Fibroblast of the aortic adventitia (primary cell): ENCODE results near the gene CEP152. TPM values are rescaled to one million over a fixed set of nuclear protein-coding genes. Genes with fewer than 3 reads are reported as not detected.

ENCODE experiments used
- DNase-seq: peaks from one replicate; pipeline ENCODE4 v3.0.0-alpha.2; 2010; ENCODE audit warnings: low read depth
- H3K4me3 ChIP-seq: 2 replicates; pipeline ENCODE4 v1.5.1; 2011; ENCODE audit warnings: low read depth, mild to moderate bottlenecking, control low read depth, low read length, moderate library complexity
- total RNA-seq: library from RNA; depleted of rRNA; stranded (reverse); fragments of >200 nt; gene quantifications from 2 replicates; pipeline ENCODE4 v1.2.3, GENCODE V29; 2012; ENCODE audit warnings: low replicate concordance
- TF ChIP-seq, protein P1 (sequence below): IDR thresholded peaks from 2 replicates; pipeline ENCODE4 v1.5.1; 2011; ENCODE audit warnings: mild to moderate bottlenecking, low read length, control low read depth, inconsistent platforms; ENCODE audit not compliant: insufficient read depth

CEP152 gene
- total RNA-seq, 1 donor: 14.4 TPM

DNA sequence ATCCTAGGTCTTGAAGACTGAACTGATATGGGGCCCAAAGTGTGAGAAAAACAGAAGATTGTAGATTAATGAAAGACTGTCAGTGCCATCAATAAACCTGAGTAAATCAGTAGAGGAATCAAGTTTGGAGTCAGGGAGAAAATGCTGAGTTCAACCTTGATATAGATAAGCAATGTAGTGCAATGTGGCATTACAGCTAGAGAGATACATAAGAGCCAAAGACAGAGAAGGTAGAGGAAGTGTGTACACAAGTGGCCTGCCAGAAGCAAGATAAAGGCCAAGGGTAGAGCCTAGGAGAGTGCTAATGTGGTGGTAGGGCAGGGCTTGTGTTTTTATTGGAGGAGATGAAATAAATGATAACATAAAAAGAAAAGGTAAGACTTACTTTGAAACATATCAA is 41.1 kb upstream of the CEP152 start:
- no peak for DNase-seq
- no peak overlapping the region for H3K4me3 ChIP-seq
- TF ChIP-seq, protein P1, sequence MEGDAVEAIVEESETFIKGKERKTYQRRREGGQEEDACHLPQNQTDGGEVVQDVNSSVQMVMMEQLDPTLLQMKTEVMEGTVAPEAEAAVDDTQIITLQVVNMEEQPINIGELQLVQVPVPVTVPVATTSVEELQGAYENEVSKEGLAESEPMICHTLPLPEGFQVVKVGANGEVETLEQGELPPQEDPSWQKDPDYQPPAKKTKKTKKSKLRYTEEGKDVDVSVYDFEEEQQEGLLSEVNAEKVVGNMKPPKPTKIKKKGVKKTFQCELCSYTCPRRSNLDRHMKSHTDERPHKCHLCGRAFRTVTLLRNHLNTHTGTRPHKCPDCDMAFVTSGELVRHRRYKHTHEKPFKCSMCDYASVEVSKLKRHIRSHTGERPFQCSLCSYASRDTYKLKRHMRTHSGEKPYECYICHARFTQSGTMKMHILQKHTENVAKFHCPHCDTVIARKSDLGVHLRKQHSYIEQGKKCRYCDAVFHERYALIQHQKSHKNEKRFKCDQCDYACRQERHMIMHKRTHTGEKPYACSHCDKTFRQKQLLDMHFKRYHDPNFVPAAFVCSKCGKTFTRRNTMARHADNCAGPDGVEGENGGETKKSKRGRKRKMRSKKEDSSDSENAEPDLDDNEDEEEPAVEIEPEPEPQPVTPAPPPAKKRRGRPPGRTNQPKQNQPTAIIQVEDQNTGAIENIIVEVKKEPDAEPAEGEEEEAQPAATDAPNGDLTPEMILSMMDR: no peak

DNA sequence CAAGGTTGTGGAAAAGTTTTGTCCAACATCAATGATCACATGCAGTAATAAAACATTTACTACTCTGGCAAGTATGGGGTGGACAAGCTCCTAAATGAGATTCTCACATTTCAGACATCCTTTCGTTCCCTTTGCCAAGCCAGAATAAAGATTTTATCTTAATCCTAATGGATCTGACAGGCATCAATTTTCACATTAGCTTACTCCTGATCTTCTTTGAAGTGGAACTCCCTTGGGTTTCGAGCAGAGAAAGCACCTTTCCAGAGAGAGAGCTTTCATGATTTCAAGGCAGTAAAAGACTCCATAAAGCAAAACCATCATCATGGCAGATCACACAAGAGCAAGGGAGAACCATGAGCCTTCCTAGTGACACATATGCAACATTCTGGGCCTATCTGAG is 39.8 kb upstream of the CEP152 start:
- DNase-seq: no peak
- H3K4me3 ChIP-seq: no peak overlapping the region
- TF ChIP-seq, protein P1: no peak

DNA sequence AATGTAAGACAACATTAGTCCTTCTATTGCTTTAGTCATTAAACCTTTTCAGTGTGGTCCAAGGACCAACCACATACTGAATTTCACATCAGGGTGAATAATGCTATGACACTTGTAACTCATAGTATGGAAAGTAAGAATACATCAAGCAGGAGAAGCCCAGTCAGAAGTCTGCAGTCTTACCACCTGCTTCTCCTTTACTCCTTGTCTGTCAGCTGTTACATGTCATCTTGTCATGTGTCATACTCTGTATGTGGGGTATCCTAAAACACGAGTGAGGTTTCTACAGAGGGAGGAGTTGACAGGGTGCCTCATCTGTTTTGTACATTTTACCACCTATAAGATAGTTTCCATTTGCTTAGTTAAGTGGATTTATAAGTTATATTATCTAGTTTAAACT is 34.3 kb upstream of the CEP152 start:
- DNase-seq: no peak

DNA sequence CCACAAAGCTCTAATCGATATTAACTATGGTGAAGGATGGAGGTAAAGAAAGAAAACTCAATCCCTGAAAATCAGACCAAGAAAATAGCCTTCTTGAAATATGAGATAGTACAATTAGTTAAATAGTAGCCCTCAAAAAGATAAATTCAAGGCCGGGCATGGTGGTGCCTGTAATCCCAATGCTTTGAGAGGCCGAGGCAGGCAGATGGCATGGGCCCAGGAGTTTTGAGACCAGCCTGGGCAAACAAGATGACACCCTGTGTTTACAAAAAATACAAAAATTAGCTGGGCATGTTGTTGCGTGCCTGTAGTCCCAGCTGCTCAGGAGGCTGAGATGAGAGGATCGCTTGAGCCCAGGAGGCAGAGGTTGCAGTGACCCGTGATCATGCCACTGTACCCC is 31.6 kb upstream of the CEP152 start:
- no peak overlapping the region for H3K4me3 ChIP-seq
- TF ChIP-seq, protein P1: no peak
- no peak for DNase-seq

More for the DNA sequence above, 34.3 kb upstream of the CEP152 start:
- TF ChIP-seq, protein P1: no peak
- no peak overlapping the region for H3K4me3 ChIP-seq

DNA sequence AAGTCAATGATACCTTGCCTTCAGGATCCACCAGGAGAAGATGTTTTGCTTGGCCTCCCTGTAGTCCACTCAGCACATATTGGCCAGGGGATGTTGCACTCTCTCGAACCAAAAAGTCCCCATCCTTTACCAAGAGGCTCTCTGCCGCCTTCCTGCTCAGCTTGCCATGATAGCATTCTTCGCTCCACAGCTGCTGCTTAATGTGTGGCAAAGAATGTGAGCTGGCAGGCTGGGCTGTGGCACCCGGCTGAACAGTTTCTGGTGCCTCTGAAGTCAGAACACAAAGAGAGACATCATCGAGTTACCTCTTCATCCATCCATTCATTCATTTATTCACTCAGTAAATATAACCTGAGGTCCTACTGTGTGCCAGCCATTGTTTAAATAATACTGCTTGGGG is 23.9 kb upstream of the CEP152 start:
- no peak overlapping the region for H3K4me3 ChIP-seq
- TF ChIP-seq, protein P1: no peak
- no peak for DNase-seq

DNA sequence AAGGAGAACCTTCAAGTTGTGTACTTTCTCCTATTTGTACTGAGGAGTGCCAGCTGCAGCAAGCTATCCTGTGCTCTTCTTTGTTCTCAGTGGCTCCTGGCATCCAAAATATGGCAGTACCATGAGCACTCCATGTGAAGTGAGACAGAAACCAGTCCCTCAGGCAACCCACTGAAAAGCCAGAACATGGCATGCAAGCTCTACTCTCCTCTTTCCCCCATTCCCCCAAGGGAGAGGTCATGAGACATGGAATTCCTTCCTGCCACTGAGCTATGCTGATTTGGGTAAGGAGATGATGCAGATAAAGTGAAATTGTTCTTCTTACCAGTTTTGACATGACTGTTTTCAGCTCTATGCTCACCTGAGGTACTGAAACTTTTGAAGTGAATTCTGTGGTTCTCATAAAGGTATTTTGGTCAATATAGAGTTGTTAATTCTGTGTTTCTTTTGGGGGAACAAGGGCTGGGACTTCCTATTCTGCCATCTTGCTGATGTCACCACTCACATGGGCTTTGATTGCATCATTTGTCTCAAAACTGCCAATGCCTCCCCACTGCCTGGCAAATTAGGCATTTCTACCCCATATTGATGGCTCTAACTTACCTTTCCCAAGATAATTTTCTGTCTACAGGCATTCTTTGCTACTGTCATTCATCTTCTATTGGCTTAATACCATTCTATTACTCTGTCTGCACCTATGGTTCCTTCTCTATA is 22.8 kb upstream of the CEP152 start:
- TF ChIP-seq, protein P1: no peak
- DNase-seq: peak; percentile 7
- H3K4me3 ChIP-seq: no peak overlapping the region

DNA sequence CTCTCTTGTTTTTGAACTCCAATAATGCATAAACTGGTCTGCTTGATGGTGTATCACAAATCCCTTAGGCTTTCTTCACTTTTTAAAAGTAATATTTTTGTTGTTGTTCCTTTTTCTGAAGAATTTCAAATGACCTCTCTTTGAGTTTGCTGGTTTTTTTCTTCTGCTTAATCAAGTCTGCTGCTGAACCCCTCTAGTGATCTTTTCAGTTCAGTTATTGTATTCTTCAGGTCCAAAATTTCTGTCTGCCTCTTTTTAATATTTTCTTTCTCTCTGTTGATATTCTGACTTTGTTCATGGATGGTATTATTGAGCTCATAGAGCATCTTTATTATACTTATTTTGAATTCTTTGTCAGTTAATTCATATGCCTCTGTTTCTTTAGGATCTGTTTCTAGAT is 21.8 kb upstream of the CEP152 start:
- no peak overlapping the region for H3K4me3 ChIP-seq
- TF ChIP-seq, protein P1: no peak
- no peak for DNase-seq
